ENCODE results near the gene ARL5C.
"Not testable (repeated sequence)": the region's sequence is repeated elsewhere in the genome, so short reads cannot be mapped to it uniquely, and the experiment has no call there.

Gene ARL5C

GRCh38 chr17:39141294-39141693 lies 24.7 kb downstream of the ARL5C start:
- DNase-seq (ENCODE audit: low spot score) = no peak

GRCh38 chr17:39139561-39139960 lies 26.4 kb downstream of the ARL5C start:
- no peak for DNase-seq (ENCODE audit: low spot score)

GRCh38 chr17:39139161-39139511 lies 26.8 kb downstream of the ARL5C start:
- DNase-seq (ENCODE audit: low spot score) = no peak

- DNase-seq (ENCODE audit: low spot score) = no peak
These were observed 27.4 kb downstream of the ARL5C start for GRCh38 chr17:39138431-39139160.

GRCh38 chr17:39134878-39135277 lies 31.1 kb downstream of the ARL5C start:
- no peak for DNase-seq (ENCODE audit: low spot score)

GRCh38 chr17:39132192-39132610 lies 33.8 kb downstream of the ARL5C start:
- no peak for DNase-seq (ENCODE audit: low spot score)

GRCh38 chr17:39131616-39132015 lies 34.3 kb downstream of the ARL5C start:
- DNase-seq (ENCODE audit: low spot score) = no peak

GRCh38 chr17:39130205-39130604 lies 35.8 kb downstream of the ARL5C start:
- DNase-seq (ENCODE audit: low spot score) = no peak

GRCh38 chr17:39129544-39129943 lies 36.4 kb downstream of the ARL5C start:
- DNase-seq (ENCODE audit: low spot score) = not testable (repeated sequence)

- DNase-seq (ENCODE audit: low spot score) = no peak
These were observed 39.5 kb downstream of the ARL5C start for GRCh38 chr17:39126436-39126835.

GRCh38 chr17:39125143-39125875 lies 40.7 kb downstream of the ARL5C start:
- no peak for DNase-seq (ENCODE audit: low spot score)

- no peak for DNase-seq (ENCODE audit: low spot score)
These were observed 42.3 kb downstream of the ARL5C start for GRCh38 chr17:39123627-39124026.

- no peak for DNase-seq (ENCODE audit: low spot score)
These were observed 43.0 kb downstream of the ARL5C start for GRCh38 chr17:39122991-39123390.

GRCh38 chr17:39121919-39122318 lies 44.0 kb downstream of the ARL5C start:
- DNase-seq (ENCODE audit: low spot score) = not testable (repeated sequence)

- DNase-seq (ENCODE audit: low spot score) = no peak
These were observed 47.1 kb downstream of the ARL5C start for GRCh38 chr17:39118674-39119419.

- DNase-seq (ENCODE audit: low spot score) = no peak
These were observed 49.7 kb downstream of the ARL5C start for GRCh38 chr17:39116224-39116623.

GRCh38 chr17:39115135-39115534 lies 50.8 kb downstream of the ARL5C start:
- no peak for DNase-seq (ENCODE audit: low spot score)

- DNase-seq (ENCODE audit: low spot score) = no peak
These were observed 51.2 kb downstream of the ARL5C start for GRCh38 chr17:39114723-39115122.

GRCh38 chr17:39113871-39114270 lies 52.1 kb downstream of the ARL5C start:
- no peak for DNase-seq (ENCODE audit: low spot score)

GRCh38 chr17:39110435-39111136 lies 55.4 kb downstream of the ARL5C start:
- no peak for DNase-seq (ENCODE audit: low spot score)

- DNase-seq (ENCODE audit: low spot score) = no peak
These were observed 57.2 kb downstream of the ARL5C start for GRCh38 chr17:39108461-39109375.
